Activated CD8-positive, alpha-beta T cell treated with anti-CD3 and anti-CD28 coated beads, Interleukin-2, amount 10 ng/mL, durations not matched to agents 7 days and 5 days (primary cell): Measurements from ENCODE around the gene INTS14. TPM values are rescaled to one million over a fixed set of nuclear protein-coding genes. Genes with fewer than 3 reads are reported as not detected.
A peak's percentile ranks its signal among the peaks of the same experiment; 100 is the strongest.
"Not testable (repeated sequence)": the region's sequence is repeated elsewhere in the genome, so short reads cannot be mapped to it uniquely, and the experiment has no call there.

Source experiments
- ATAC-seq: fragments of 150-1000 bp; cut with Tn5 transposase; one replicate; pipeline ENCODE4 v1.10.0; 2021; ENCODE audit warnings: moderate library complexity
- CTCF ChIA-PET: fragments of 350-600 bp; sonication (Branson Sonifier 250); formaldehyde crosslinking; loops from one replicate; lab custom pipeline; 2021; ENCODE audit warnings: antibody characterized with exemption; lab: Charles Lee
- POLR2A ChIA-PET: fragments of 350-600 bp; sonication (Branson Sonifier 250); formaldehyde crosslinking; loops from one replicate; lab custom pipeline; 2021; ENCODE audit warnings: antibody characterized with exemption; lab: Charles Lee
- DNase-seq: peaks from one replicate; pipeline ENCODE4 v3.0.0-alpha.2; 2020
- H3K27ac Mint-ChIP-seq: one replicate; pipeline ENCODE4 v1.8.0; 2021; ENCODE audit warnings: mild to moderate bottlenecking, mixed read lengths
- H3K27me3 Mint-ChIP-seq: one replicate; pipeline ENCODE4 v1.8.0; 2021; ENCODE audit warnings: low read depth, mixed read lengths
- H3K36me3 Mint-ChIP-seq: one replicate; pipeline ENCODE4 v1.8.0; 2021; ENCODE audit warnings: low read depth, mixed read lengths
- H3K4me1 Mint-ChIP-seq: one replicate; pipeline ENCODE4 v1.8.0; 2021; ENCODE audit warnings: low read depth, mixed read lengths
- H3K4me3 Mint-ChIP-seq: one replicate; pipeline ENCODE4 v1.8.0; 2021; ENCODE audit warnings: mild to moderate bottlenecking, mixed read lengths
- H3K9me3 Mint-ChIP-seq: one replicate; pipeline ENCODE4 v1.8.0; 2022; ENCODE audit warnings: mixed read lengths; ENCODE audit not compliant: insufficient read depth
- total RNA-seq, 2 experiments: library from RNA; stranded (reverse); gene quantifications; one replicate each; pipeline ENCODE4 v1.2.3, GENCODE V29; 2021

INTS14 gene
- total RNA-seq, 2 experiments from 2014 or later: 41.2 to 43.5 TPM

- H3K27ac Mint-ChIP-seq, H3K9me3 Mint-ChIP-seq, POLR2A ChIA-PET, H3K27me3 Mint-ChIP-seq, DNase-seq, CTCF ChIA-PET, H3K4me3 Mint-ChIP-seq, ATAC-seq: not testable (repeated sequence)
- Mint-ChIP-seq H3K36me3 (peaks cover 21% of the 10 kb centered on the region), H3K4me1 (peaks cover 10% of the 10 kb centered on the region)
Observed at GRCh38 chr15:65552851-65553250, 58.1 kb downstream of the INTS14 start.

- ChIA-PET POLR2A (no interaction called here), CTCF (interaction anchor here (1.5 to 1.7 kb wide), 2 partner anchors 10 to 59 kb away, joined by 4 to 7 read pairs; partner anchors contain the start of gene INTS14)
- H3K9me3 Mint-ChIP-seq: no peaks in the 10 kb centered on the region
- no peak overlapping the region for H3K27ac Mint-ChIP-seq
- no peak for ATAC-seq
- H3K4me3 Mint-ChIP-seq: no peak overlapping the region
- H3K4me1 Mint-ChIP-seq: peaks cover 10% of the 10 kb centered on the region
- no peak for DNase-seq
- H3K27me3 Mint-ChIP-seq: no peaks in the 10 kb centered on the region
- peaks cover 13% of the 10 kb centered on the region for H3K36me3 Mint-ChIP-seq
Observed at GRCh38 chr15:65551183-65551582, 59.7 kb downstream of the INTS14 start.

DNA sequence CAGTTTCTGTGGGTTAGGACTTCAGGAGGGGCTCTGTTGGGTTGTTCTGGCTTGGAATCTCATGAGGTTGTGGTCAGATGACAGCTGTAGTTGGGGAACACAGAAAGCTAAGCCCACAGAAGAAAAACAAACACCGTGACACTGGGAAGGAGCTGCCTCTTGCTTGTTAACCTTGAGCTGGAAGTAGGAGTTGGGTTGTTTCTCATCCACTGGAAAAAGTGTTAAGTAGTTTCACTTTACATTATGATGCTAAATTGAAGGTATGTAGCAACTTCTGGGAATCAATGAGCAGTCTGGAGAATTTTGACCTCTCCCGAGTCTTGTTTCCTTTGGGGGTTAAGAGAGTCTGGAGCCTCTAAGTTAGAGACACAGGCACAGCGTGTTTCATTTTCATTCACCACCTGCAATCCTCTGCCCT, 60.2 kb downstream of the INTS14 start:
- H3K36me3 Mint-ChIP-seq: peaks cover 12% of the 10 kb centered on the region
- H3K4me1 Mint-ChIP-seq: peaks cover 10% of the 10 kb centered on the region
- CTCF ChIA-PET: interaction anchor here (1.5 to 1.7 kb wide), 2 partner anchors 10 to 60 kb away, joined by 4 to 7 read pairs; partner anchors contain the start of gene INTS14
- H3K4me3 Mint-ChIP-seq: no peak overlapping the region
- DNase-seq (no peak), ATAC-seq (no peak)
- no peaks in the 10 kb centered on the region for H3K9me3 Mint-ChIP-seq
- H3K27ac Mint-ChIP-seq: peak overlapping the region; percentile 54
- POLR2A ChIA-PET: no interaction called here
- H3K27me3 Mint-ChIP-seq: no peaks in the 10 kb centered on the region

DNA sequence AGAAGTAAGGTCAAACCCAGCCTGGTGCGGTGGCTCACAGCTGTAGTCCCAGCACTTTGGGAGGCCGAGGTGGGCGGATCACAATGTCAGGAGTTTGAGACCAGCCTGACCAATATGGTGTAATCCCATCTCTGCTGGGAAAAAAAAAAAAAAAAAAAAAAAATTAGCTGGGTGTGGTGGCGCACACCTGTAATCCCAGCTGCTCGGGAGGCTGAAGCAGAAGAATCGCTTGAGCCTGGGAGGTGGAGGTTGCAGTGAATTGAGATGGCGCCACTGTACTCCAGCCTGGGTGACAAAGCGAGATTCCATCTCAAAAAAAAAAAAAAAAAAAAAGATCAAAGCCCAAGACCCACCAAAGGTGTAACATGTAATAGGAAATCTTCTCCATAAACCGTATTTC, 61.6 kb downstream of the INTS14 start:
- H3K4me1 Mint-ChIP-seq: peaks cover 10% of the 10 kb centered on the region
- CTCF ChIA-PET: interaction anchor here (1.7 kb wide), 1 partner anchor 12 kb away, joined by 4 read pairs; no protein-coding TSS in a partner anchor
- DNase-seq, POLR2A ChIA-PET, H3K4me3 Mint-ChIP-seq, H3K36me3 Mint-ChIP-seq, H3K27ac Mint-ChIP-seq, H3K27me3 Mint-ChIP-seq, ATAC-seq, H3K9me3 Mint-ChIP-seq: not testable (repeated sequence)

- peaks cover 15% of the 10 kb centered on the region for H3K4me1 Mint-ChIP-seq
- no peaks in the 10 kb centered on the region for H3K9me3 Mint-ChIP-seq
- ATAC-seq: no peak
- H3K27me3 Mint-ChIP-seq: no peaks in the 10 kb centered on the region
- DNase-seq: no peak
- peaks cover 3% of the 10 kb centered on the region for H3K36me3 Mint-ChIP-seq
- ChIA-PET CTCF (no interaction called here), POLR2A (no interaction called here)
- no peak overlapping the region for H3K27ac Mint-ChIP-seq
- no peak overlapping the region for H3K4me3 Mint-ChIP-seq
Observed at GRCh38 chr15:65547841-65548240, 63.1 kb downstream of the INTS14 start.

DNA sequence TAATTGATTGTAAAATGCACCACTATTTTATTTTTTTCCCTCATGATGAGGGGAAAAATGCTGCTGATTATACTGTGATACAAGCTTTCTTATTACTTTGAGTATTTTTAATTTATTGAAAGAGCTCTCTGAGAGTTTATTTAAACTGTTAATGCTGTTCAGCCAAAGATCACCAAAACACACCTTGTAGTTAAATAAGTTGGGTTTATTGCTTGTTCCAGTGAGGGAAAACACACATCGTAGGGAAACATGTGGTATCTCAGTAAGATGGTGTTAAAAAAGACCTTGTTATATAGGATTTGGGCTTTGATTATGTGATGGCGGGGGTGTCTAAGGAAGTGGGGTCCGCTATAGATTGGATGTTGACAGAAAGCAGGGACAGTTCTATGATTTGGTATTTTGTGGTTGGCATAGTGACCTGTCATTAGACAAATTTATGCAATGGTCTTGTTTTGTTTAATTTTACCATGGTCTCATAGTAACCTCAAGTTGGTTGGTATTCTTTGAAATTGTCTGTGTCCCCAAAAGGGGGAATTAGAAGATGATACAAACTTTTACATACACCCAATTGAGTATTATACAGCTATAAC, 69.6 kb downstream of the INTS14 start:
- Mint-ChIP-seq H3K4me1 (peaks cover 6% of the 10 kb centered on the region), H3K27me3 (no peaks in the 10 kb centered on the region), H3K9me3 (no peaks in the 10 kb centered on the region), H3K27ac (no peak overlapping the region), H3K36me3 (peaks cover 2% of the 10 kb centered on the region), H3K4me3 (no peak overlapping the region)
- DNase-seq (no peak), ATAC-seq (no peak)
- CTCF ChIA-PET: interaction anchor here (1.4 kb wide), 1 partner anchor 23 kb away, joined by 4 read pairs; no protein-coding TSS in a partner anchor
- POLR2A ChIA-PET: interaction anchor here (1.2 kb wide), 1 partner anchor 10 kb away, joined by 3 read pairs; no protein-coding TSS in a partner anchor

GRCh38 chr15:65540314-65540713, 70.6 kb downstream of the INTS14 start:
- DNase-seq: no peak
- Mint-ChIP-seq H3K27ac (no peak overlapping the region), H3K4me3 (no peak overlapping the region), H3K9me3 (no peaks in the 10 kb centered on the region), H3K36me3 (peaks cover 2% of the 10 kb centered on the region), H3K4me1 (peaks cover 6% of the 10 kb centered on the region), H3K27me3 (no peaks in the 10 kb centered on the region)
- no peak for ATAC-seq
- POLR2A ChIA-PET: interaction anchor here (1.2 to 1.6 kb wide), 2 partner anchors 9 to 24 kb away, joined by 3 to 6 read pairs; no protein-coding TSS in a partner anchor
- CTCF ChIA-PET: interaction anchor here (1.4 kb wide), 1 partner anchor 22 kb away, joined by 4 read pairs; no protein-coding TSS in a partner anchor

- H3K9me3 Mint-ChIP-seq: no peaks in the 10 kb centered on the region
- no peaks in the 10 kb centered on the region for H3K27me3 Mint-ChIP-seq
- H3K36me3 Mint-ChIP-seq: peaks cover 8% of the 10 kb centered on the region
- DNase-seq (peak; percentile 9), ATAC-seq (no peak)
- ChIA-PET POLR2A (no interaction called here), CTCF (interaction anchor here (2.0 kb wide), 1 partner anchor 18 kb away, joined by 5 read pairs; the partner anchor contains the start of gene DPP8)
- peaks cover 27% of the 10 kb centered on the region for H3K4me1 Mint-ChIP-seq
- H3K4me3 Mint-ChIP-seq: no peak overlapping the region
- H3K27ac Mint-ChIP-seq: no peak overlapping the region
Observed at GRCh38 chr15:65535192-65535591, 75.7 kb downstream of the INTS14 start.

DNA sequence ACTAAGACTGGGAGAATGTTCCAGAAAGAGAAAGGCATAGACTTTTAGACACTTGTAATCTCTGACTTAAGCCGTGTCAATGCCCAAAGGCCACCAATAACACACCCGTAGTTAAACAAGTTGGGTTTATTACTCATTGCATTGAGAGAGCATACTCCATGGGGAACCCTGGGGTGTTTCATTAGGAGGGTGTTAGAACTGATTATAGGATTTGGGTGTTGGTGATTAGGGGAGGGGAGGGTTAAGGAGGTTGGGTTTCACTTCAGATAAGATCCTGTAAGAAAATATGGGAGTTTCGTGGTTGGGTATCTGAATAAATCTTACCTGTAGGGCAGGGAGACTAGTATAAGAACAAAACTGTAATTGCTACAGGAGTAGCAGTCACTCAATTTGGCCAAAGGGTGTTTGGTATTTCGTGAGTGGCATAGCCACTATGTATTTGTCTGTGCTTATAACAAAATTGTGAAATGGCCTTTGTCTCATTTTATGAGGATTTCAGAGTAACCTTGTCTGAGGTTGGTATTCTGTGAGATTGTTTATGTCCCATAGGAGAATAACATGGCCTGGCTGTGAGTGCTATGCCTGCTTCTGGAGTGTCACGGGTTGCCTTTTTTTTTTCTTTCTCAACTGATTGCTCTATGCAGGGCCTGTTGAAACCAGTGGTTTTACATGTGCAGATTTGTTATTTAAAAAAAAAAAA, 77.7 kb downstream of the INTS14 start:
- ChIA-PET CTCF (no interaction called here), POLR2A (no interaction called here)
- ATAC-seq (no peak), DNase-seq (no peak)
- H3K27ac Mint-ChIP-seq: no peak overlapping the region
- peaks cover 8% of the 10 kb centered on the region for H3K36me3 Mint-ChIP-seq
- peaks cover 31% of the 10 kb centered on the region for H3K4me1 Mint-ChIP-seq
- no peaks in the 10 kb centered on the region for H3K9me3 Mint-ChIP-seq
- H3K27me3 Mint-ChIP-seq: no peaks in the 10 kb centered on the region
- no peak overlapping the region for H3K4me3 Mint-ChIP-seq

GRCh38 chr15:65532738-65533051, 78.2 kb downstream of the INTS14 start:
- DNase-seq (no peak), ATAC-seq (no peak)
- no peaks in the 10 kb centered on the region for H3K27me3 Mint-ChIP-seq
- H3K36me3 Mint-ChIP-seq: peaks cover 6% of the 10 kb centered on the region
- CTCF ChIA-PET: interaction anchor here (0.6 kb wide), 1 partner anchor 179 kb away, joined by 3 read pairs; no protein-coding TSS in a partner anchor
- no peaks in the 10 kb centered on the region for H3K9me3 Mint-ChIP-seq
- H3K4me1 Mint-ChIP-seq: peaks cover 31% of the 10 kb centered on the region
- POLR2A ChIA-PET: interaction anchor here (0.6 kb wide), 1 partner anchor 57 kb away, joined by 3 read pairs; no protein-coding TSS in a partner anchor
- no peak overlapping the region for H3K27ac Mint-ChIP-seq
- no peak overlapping the region for H3K4me3 Mint-ChIP-seq

- peak; percentile 90 for DNase-seq
- Mint-ChIP-seq H3K4me1 (peaks cover 31% of the 10 kb centered on the region), H3K27ac (peak within 1 kb of the TSS; percentile 89), H3K27me3 (no peaks in the 10 kb centered on the region), H3K4me3 (peak within 1 kb of the TSS; percentile 83), H3K36me3 (peaks cover 6% of the 10 kb centered on the region), H3K9me3 (no peaks in the 10 kb centered on the region)
- ChIA-PET POLR2A (interaction anchor here (0.6 to 3.8 kb wide), 9 partner anchors 10 to 226 kb away, joined by 3 to 21 read pairs (median 4); partner anchors contain the start of genes DPP8, INTS14 and RNU5B-1), CTCF (interaction anchor here (0.7 to 1.0 kb wide), 3 partner anchors 16 to 233 kb away, joined by 3 read pairs; partner anchors contain the start of gene RNU5B-1)
- ATAC-seq: peak; percentile 99
Observed at GRCh38 chr15:65530318-65531111, 80.4 kb downstream of the INTS14 start, which contains the start of gene HACD3. TSS of gene HACD3 (plus strand) at chr15:65530463. CDS start at chr15:65530632, 169 bp downstream.
